Fibroblast of lung (primary cell): ENCODE data around the gene GOT1.

Experiments
- CTCF ChIP-seq, 2 donors: IDR thresholded peaks in 1 of 2; conservative IDR thresholded peaks in 1 of 2; 1 replicate in 1 of 2; 2 replicates in 1 of 2; pipeline ENCODE4 v1.5.1; 2011 to 2012; ENCODE audit warnings: low read length in 2 of 2, control low read depth in 1 of 2, inconsistent platforms in 1 of 2, low read depth in 1 of 2, mild to moderate bottlenecking in 1 of 2
- EZH2 ChIP-seq: IDR thresholded peaks from 2 replicates; pipeline ENCODE4 v1.5.1; 2012; ENCODE audit warnings: low read length, control low read depth, mild to moderate bottlenecking; ENCODE audit errors: missing control alignments

GRCh38 chr10:99421233-99421739 lies 9.1 kb downstream of the GOT1 start:
- TF ChIP-seq CTCF (conservative IDR thresholded peaks at IDR 0.05 in 1 of 2, IDR thresholded peaks at IDR 0.05 in 1 of 2; ENCODE audit: low read depth in 1 of 2, low read length in 2 of 2) (no peak), EZH2 (no peak)
